ENCODE results near the gene TNIP2.
"Not testable (repeated sequence)": the region's sequence is repeated elsewhere in the genome, so short reads cannot be mapped to it uniquely, and the experiment has no call there.

The TNIP2 gene

GRCh38 chr4:2767705-2768074, 11.6 kb upstream of the TNIP2 start:
- no peak for DNase-seq

- no peak for DNase-seq
These were observed 11.0 kb upstream of the TNIP2 start for GRCh38 chr4:2767046-2767704.

GRCh38 chr4:2765832-2766526, 9.8 kb upstream of the TNIP2 start:
- DNase-seq = no peak

GRCh38 chr4:2763511-2763967, 7.4 kb upstream of the TNIP2 start:
- DNase-seq = no peak

- DNase-seq = not testable (repeated sequence)
These were observed 6.6 kb upstream of the TNIP2 start for GRCh38 chr4:2762486-2763370.

GRCh38 chr4:2762048-2762447, 5.9 kb upstream of the TNIP2 start:
- no peak for DNase-seq

- DNase-seq = no peak
These were observed 5.1 kb upstream of the TNIP2 start for GRCh38 chr4:2761035-2761923.

GRCh38 chr4:2757426-2757825, 1.3 kb upstream of the TNIP2 start:
- DNase-seq = no peak

- no peak for DNase-seq
These were observed 685 bp upstream of the TNIP2 start for GRCh38 chr4:2756691-2757350.

- no peak for DNase-seq
These were observed 1.0 kb downstream of the TNIP2 start for GRCh38 chr4:2754848-2755819.

GRCh38 chr4:2753436-2753835, 2.7 kb downstream of the TNIP2 start:
- no peak for DNase-seq

GRCh38 chr4:2750719-2751605, 5.2 kb downstream of the TNIP2 start:
- no peak for DNase-seq

GRCh38 chr4:2746891-2747695, 9.0 kb downstream of the TNIP2 start:
- no peak for DNase-seq

- DNase-seq = no peak
These were observed 9.9 kb downstream of the TNIP2 start for GRCh38 chr4:2745981-2746806.

- no peak for DNase-seq
These were observed 10.6 kb downstream of the TNIP2 start for GRCh38 chr4:2745516-2745915.

GRCh38 chr4:2744576-2745270, 11.4 kb downstream of the TNIP2 start:
- no peak for DNase-seq

Data from NCI-H524 treated with DMSO at 0.1 percent for 48 hours (cell line).